Measurements from ENCODE around the gene IL3RA. TPM values are rescaled to one million over a fixed set of nuclear protein-coding genes. Genes with fewer than 3 reads are reported as not detected.

IL3RA gene
- total RNA-seq, 1 donor from 2014 or later: not detected

DNA sequence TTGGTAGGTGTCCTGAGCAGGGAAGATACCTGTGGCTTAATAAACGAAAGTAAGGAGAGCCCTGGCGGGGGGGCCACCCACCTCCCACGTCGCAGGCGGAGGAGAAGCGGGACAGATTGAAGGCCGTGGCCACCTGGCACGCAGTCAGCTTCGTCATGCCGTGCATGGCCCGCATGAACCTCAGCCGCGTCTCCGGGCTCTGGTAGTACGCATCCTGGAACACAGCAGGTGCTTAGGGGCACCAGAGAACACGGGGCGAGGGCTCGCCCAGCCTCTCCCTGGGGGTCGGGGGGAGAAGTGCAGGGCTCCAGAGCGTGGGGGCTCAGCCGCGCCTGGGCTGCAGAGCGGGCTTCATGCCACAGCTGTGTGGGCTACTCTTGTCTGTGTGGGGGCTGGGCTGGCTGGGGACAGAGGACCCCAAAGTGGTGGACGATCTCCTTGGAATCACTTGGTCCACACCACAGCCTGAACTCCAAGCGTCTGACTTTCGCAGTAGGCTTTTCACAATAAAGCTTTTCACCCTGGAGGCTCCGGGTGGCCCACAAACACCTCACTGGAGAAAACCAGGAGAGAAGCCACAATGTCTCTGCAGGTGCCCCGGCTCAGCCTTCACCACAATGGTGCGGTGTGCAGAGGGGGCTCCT, 82.4 kb downstream of the IL3RA start:
- DNase-seq (ENCODE audit: low spot score, unreplicated experiment): no peak
- no peak overlapping the region for H3K27ac Mint-ChIP-seq
- H3K4me1 Mint-ChIP-seq (ENCODE audit: low read depth): peaks cover 11% of the 10 kb centered on the region

GRCh38 chrX:1419545-1420355, 83.2 kb downstream of the IL3RA start:
- Mint-ChIP-seq H3K27me3 (no peaks in the 10 kb centered on the region), H3K27ac (peak overlapping the region; percentile 24), H3K4me3 (ENCODE audit: low read depth) (no peak overlapping the region), H3K36me3 (ENCODE audit: insufficient read depth) (peaks cover 27% of the 10 kb centered on the region), H3K9me3 (ENCODE audit: low read depth) (peaks cover 9% of the 10 kb centered on the region), H3K4me1 (ENCODE audit: low read depth) (peaks cover 11% of the 10 kb centered on the region)
- TF ChIP-seq CTCF (IDR thresholded peaks at IDR 0.05; ENCODE audit: unreplicated experiment): no peak
- DNase-seq (ENCODE audit: low spot score, unreplicated experiment): no peak

More for the DNA sequence above, 82.4 kb downstream of the IL3RA start:
- H3K27me3 Mint-ChIP-seq: no peaks in the 10 kb centered on the region
- TF ChIP-seq CTCF (IDR thresholded peaks at IDR 0.05; ENCODE audit: unreplicated experiment): no peak
- peaks cover 6% of the 10 kb centered on the region for H3K9me3 Mint-ChIP-seq (ENCODE audit: low read depth)
- peaks cover 30% of the 10 kb centered on the region for H3K36me3 Mint-ChIP-seq (ENCODE audit: insufficient read depth)
- H3K4me3 Mint-ChIP-seq (ENCODE audit: low read depth): no peak overlapping the region

DNA sequence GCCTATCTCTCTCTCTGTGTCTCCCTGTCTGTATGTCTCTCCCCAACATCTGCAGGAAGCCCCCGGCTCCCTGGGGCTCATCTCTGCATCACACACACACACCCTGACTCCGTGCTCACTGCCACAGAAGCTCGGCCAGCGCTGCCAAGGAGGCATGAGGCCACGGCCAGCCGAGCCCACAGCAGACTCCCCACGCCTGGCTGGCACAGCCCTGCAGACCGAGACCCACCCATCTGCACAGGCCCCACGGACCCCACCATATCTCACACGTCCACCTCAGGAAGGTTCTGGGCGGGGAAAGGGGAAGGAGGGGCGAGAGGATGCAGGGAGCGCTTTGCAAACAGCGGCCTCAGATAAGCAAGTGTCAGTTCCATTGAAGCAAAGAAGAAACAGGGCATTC, 83.8 kb downstream of the IL3RA start:
- no peak for TF ChIP-seq CTCF (IDR thresholded peaks at IDR 0.05; ENCODE audit: unreplicated experiment)
- no peak for DNase-seq (ENCODE audit: low spot score, unreplicated experiment)
- Mint-ChIP-seq H3K27ac (peak overlapping the region; percentile 24), H3K36me3 (ENCODE audit: insufficient read depth) (peaks cover 31% of the 10 kb centered on the region), H3K9me3 (ENCODE audit: low read depth) (peaks cover 13% of the 10 kb centered on the region), H3K27me3 (no peaks in the 10 kb centered on the region), H3K4me3 (ENCODE audit: low read depth) (no peak overlapping the region), H3K4me1 (ENCODE audit: low read depth) (peaks cover 11% of the 10 kb centered on the region)

DNA sequence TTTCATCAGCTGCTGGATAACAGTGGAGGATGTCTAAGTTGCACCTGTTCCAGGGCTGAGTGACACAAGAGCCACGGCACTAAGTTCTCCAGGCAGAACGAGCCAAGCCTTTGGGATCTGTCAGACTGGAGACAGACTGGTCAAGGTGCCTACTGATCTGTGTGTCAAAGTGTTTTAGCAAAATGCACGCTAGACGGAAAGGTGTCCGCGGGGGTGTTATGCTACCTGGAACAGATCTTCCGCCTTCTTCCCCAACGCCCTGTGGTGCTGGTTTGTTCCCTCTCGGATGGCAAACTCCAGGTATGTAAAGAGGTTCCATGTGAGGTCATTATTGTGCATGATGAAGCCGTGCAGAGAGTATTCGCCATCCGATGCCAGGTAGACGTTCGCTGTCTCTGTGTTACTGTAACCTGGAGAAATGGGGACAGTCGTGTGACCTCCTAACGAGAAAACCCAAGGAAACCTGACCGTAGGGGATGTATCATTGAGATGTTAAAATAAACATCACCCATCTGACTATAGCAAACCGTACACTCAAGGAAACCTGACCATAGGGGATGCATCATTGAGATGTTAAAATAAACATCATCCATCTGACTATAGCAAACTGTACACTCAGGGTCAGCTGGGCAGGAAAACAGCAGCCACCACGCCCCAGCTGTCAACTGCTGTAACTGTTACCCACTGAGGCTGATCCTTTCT, 85.0 kb downstream of the IL3RA start:
- no peak for DNase-seq (ENCODE audit: low spot score, unreplicated experiment)
- Mint-ChIP-seq H3K4me3 (ENCODE audit: low read depth) (no peak overlapping the region), H3K27ac (peak overlapping the region; percentile 15), H3K27me3 (no peaks in the 10 kb centered on the region), H3K36me3 (ENCODE audit: insufficient read depth) (peaks cover 37% of the 10 kb centered on the region), H3K4me1 (ENCODE audit: low read depth) (peaks cover 11% of the 10 kb centered on the region), H3K9me3 (ENCODE audit: low read depth) (peaks cover 13% of the 10 kb centered on the region)
- TF ChIP-seq CTCF (IDR thresholded peaks at IDR 0.05; ENCODE audit: unreplicated experiment): no peak

GRCh38 chrX:1422135-1422465, 85.5 kb downstream of the IL3RA start:
- peak overlapping the region; percentile 16 for H3K27ac Mint-ChIP-seq
- no peaks in the 10 kb centered on the region for H3K27me3 Mint-ChIP-seq
- peaks cover 11% of the 10 kb centered on the region for H3K4me1 Mint-ChIP-seq (ENCODE audit: low read depth)
- H3K9me3 Mint-ChIP-seq (ENCODE audit: low read depth): peaks cover 13% of the 10 kb centered on the region
- DNase-seq (ENCODE audit: low spot score, unreplicated experiment): no peak
- no peak for TF ChIP-seq CTCF (IDR thresholded peaks at IDR 0.05; ENCODE audit: unreplicated experiment)
- H3K4me3 Mint-ChIP-seq (ENCODE audit: low read depth): no peak overlapping the region
- peaks cover 41% of the 10 kb centered on the region for H3K36me3 Mint-ChIP-seq (ENCODE audit: insufficient read depth)

All from progenitor cell of endocrine pancreas (in vitro differentiated cells).